Colonic mucosa (tissue), 4 donors: Measurements from ENCODE around the gene TPM1. TPM values are rescaled to one million over a fixed set of nuclear protein-coding genes. Genes with fewer than 3 reads are reported as not detected.
A peak's percentile ranks its signal among the peaks of the same experiment; 100 is the strongest.

ENCODE experiments used
- DNase-seq: peaks from one replicate; pipeline ENCODE4 v3.0.0-alpha.2; 2020
- H3K27ac ChIP-seq: fragments of 200-600 bp; one replicate; pipeline ENCODE4 v1.8.0; 2021
- H3K27me3 ChIP-seq: fragments of 200-600 bp; one replicate; pipeline ENCODE4 v1.8.0; 2021
- H3K36me3 ChIP-seq: fragments of 200-600 bp; one replicate; pipeline ENCODE4 v1.8.0; 2021
- H3K4me1 ChIP-seq: fragments of 200-600 bp; one replicate; pipeline ENCODE4 v1.8.0; 2021; ENCODE audit warnings: mild to moderate bottlenecking
- H3K4me3 ChIP-seq: fragments of 200-600 bp; one replicate; pipeline ENCODE4 v1.8.0; 2021
- H3K9ac ChIP-seq, 2 donors: one replicate each; pipeline ENCODE4 v1.7.0; 2013; ENCODE audit warnings: control low read depth in 2 of 2, low read depth in 2 of 2, low read length in 2 of 2
- H3K9me3 ChIP-seq: fragments of 200-600 bp; one replicate; pipeline ENCODE4 v1.8.0; 2021
- CTCF ChIP-seq: fragments of 200-600 bp; IDR thresholded peaks from one replicate; pipeline ENCODE4 v1.8.0; 2022; ENCODE audit warnings: antibody characterized with exemption, mild to moderate bottlenecking
- intact Hi-C: fragments of 100-400 bp; cut with DNase I; formaldehyde crosslinking; loops from one replicate; pipeline ENCODE4 v1.14.1; 2022
- total RNA-seq, 2 donors: library from RNA; stranded (reverse); fragmentation: NEBNext Ultra II Directional in 1 of 2; extraction: Animal tissue kit (Norgen Biotek cat#: 25700) in 1 of 2; gene quantifications; one replicate each; pipeline ENCODE4 v1.2.1, GENCODE V29; 2021
- donor health status: healthy.
- donor health status: DM: no; HTN: no; CAD: no.
- donor health status: DM: no; HTN: no; CAD: no.

TPM1 gene
- total RNA-seq, 2 donors from 2014 or later, result 423 to 769 TPM

- peak overlapping the region; percentile 48 for H3K27ac ChIP-seq
These were observed 46.1 kb downstream of the TPM1 start for GRCh38 chr15:63088533-63089245.

DNA sequence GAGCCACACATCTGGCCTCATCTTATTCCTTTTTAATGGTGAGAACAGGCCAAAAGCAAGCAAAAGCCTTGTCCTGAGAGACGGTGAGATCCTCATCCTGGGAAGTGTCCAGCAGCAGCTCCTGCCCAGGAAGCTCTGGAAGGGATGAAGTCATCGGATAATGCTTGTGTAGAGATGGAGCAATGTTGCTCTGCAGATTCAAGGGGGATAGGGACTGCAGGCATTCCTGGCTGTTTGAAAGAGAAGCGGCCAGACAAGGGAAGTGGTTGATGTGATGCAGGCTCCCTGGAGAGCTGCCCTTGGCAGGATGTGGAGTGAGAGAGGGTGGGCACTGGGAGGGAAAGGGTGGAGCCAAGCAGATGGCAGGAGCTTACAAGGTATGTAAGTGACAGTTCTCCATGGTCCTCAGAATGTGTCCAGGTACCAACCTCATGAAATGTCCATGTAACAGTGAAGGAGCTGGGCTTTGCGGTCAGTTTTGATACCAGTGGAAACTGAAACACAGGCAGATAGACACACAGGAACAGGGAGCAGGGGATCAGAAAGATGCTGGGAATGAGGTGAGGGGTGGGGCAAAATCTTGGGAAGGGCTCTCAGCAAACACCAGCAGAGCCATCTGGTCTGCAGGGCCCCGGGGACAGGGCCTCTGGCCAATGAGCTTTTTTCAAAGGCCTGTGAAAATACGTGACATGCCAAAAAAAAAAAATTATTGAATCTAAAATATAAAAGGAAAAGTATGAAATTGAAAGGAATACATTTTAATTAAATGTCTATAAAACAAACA is 46.9 kb downstream of the TPM1 start:
- Histone ChIP-seq H3K4me3 (no peak overlapping the region), H3K9ac (no peak overlapping the region), H3K27ac (peak overlapping the region; percentile 50), H3K36me3 (no peaks in the 10 kb centered on the region), H3K4me1 (no peaks in the 10 kb centered on the region), H3K9me3 (no peaks in the 10 kb centered on the region), H3K27me3 (no peaks in the 10 kb centered on the region)
- intact Hi-C loops, result loop anchor here (5.0 kb wide), 2 partner anchors 242 to 307 kb away; no protein-coding TSS in a partner anchor
- DNase-seq, result peak; percentile 38
- TF ChIP-seq CTCF, result no peak

More at GRCh38 chr15:63088533-63089245, 46.1 kb downstream of the TPM1 start:
- Histone ChIP-seq H3K4me1 (no peaks in the 10 kb centered on the region), H3K4me3 (no peak overlapping the region), H3K27me3 (no peaks in the 10 kb centered on the region), H3K9me3 (no peaks in the 10 kb centered on the region), H3K9ac (no peak overlapping the region), H3K36me3 (no peaks in the 10 kb centered on the region)
- TF ChIP-seq CTCF, result no peak
- no peak for DNase-seq
- intact Hi-C loops, result no loop called here

DNA sequence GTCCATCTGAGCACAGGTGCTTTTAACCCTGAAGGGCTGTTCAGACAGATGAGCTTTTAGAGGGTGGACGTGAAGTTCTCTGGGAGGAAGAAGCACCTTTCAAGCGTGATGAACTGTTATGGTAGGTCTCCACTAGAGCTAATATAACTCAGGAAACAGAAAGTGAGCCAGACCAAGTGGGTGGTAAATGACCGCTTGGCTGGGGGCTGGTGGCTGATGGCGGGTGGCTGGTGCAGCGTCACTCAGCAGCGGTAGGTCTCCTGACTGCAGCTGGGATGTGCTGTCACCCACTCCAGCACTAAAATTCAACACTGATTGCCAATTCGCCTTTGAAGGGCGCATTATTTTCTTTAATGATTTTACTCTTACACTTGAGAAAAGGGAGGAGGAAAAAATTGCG is 47.9 kb downstream of the TPM1 start:
- DNase-seq, result no peak
- H3K9ac ChIP-seq, result no peak overlapping the region
- H3K4me1 ChIP-seq, result no peaks in the 10 kb centered on the region
- no peak for TF ChIP-seq CTCF
- no peaks in the 10 kb centered on the region for H3K36me3 ChIP-seq
- intact Hi-C loops, result loop anchor here (5.0 kb wide), 2 partner anchors 243 to 308 kb away; no protein-coding TSS in a partner anchor
- H3K27me3 ChIP-seq, result no peaks in the 10 kb centered on the region
- peak overlapping the region; percentile 50 for H3K27ac ChIP-seq
- no peaks in the 10 kb centered on the region for H3K9me3 ChIP-seq
- H3K4me3 ChIP-seq, result no peak overlapping the region

- DNase-seq, result no peak
- H3K9ac ChIP-seq, result no peak overlapping the region
- H3K4me1 ChIP-seq, result no peaks in the 10 kb centered on the region
- TF ChIP-seq CTCF, result no peak
- intact Hi-C loops, result loop anchor here (5.0 kb wide), 2 partner anchors 244 to 309 kb away; no protein-coding TSS in a partner anchor
- H3K27ac ChIP-seq, result peak overlapping the region; percentile 50
- H3K27me3 ChIP-seq, result no peaks in the 10 kb centered on the region
- no peak overlapping the region for H3K4me3 ChIP-seq
- H3K9me3 ChIP-seq, result no peaks in the 10 kb centered on the region
- no peaks in the 10 kb centered on the region for H3K36me3 ChIP-seq
These were observed 48.3 kb downstream of the TPM1 start for GRCh38 chr15:63090887-63091286.

GRCh38 chr15:63091679-63092446 is 49.3 kb downstream of the TPM1 start:
- no peak overlapping the region for H3K27ac ChIP-seq
- no peak overlapping the region for H3K9ac ChIP-seq
- TF ChIP-seq CTCF, result no peak
- DNase-seq, result no peak
- H3K27me3 ChIP-seq, result no peaks in the 10 kb centered on the region
- H3K4me1 ChIP-seq, result no peaks in the 10 kb centered on the region
- no peaks in the 10 kb centered on the region for H3K36me3 ChIP-seq
- no peaks in the 10 kb centered on the region for H3K9me3 ChIP-seq
- H3K4me3 ChIP-seq, result no peak overlapping the region
- intact Hi-C loops, result loop anchor here (2.0 to 5.0 kb wide), 3 partner anchors 43 to 310 kb away; no protein-coding TSS in a partner anchor
